Measurements from ENCODE around the gene TNFAIP8L2. TPM values are rescaled to one million over a fixed set of nuclear protein-coding genes. Genes with fewer than 3 reads are reported as not detected.

Gene TNFAIP8L2
- total RNA-seq (2022) (not detected in 2 replicates), Bru-seq, nascent RNA (not detected), BruChase-seq, experiment 1, labeled RNA remaining after a 6-hour chase (not detected), BruChase-seq, experiment 2, labeled RNA remaining after a 2-hour chase (not detected)
- long read RNA-seq, result 0 reads

DNA sequence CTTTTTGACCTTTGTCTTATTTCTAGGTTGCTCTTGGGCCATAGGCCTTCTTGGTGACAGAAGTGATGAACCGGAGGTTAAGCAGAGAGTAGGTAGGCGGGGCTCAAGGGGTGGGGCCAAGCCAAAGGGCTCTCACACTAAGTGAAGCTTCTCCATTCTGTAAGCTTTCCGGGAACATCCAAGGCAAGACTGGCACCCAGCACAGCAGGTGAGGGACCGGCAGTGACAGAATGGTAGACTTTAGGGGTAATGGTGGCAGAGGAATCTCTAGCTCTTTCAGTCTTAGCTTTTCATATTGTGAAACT, at the start of gene TNFAIP8L2:
Gene TNFAIP8L2, plus strand, starts transcription at position 135 of the 305 bp plus-strand sequence. CDS start 2,049 bp downstream, outside the sequence.
- CTCF ChIA-PET, result interaction anchor here (1.7 kb wide), 1 partner anchor 57 kb away, joined by 27 read pairs; no protein-coding TSS in a partner anchor
- no peaks in the 10 kb centered on the region for H3K36me3 Mint-ChIP-seq (ENCODE audit: insufficient read depth, unreplicated experiment)
- no peak within 1 kb of the TSS for H3K4me3 Mint-ChIP-seq (ENCODE audit: low read depth, unreplicated experiment)
- no peaks in the 10 kb centered on the region for H3K9me3 Mint-ChIP-seq (ENCODE audit: low read depth, unreplicated experiment)
- TF ChIP-seq, protein P1, sequence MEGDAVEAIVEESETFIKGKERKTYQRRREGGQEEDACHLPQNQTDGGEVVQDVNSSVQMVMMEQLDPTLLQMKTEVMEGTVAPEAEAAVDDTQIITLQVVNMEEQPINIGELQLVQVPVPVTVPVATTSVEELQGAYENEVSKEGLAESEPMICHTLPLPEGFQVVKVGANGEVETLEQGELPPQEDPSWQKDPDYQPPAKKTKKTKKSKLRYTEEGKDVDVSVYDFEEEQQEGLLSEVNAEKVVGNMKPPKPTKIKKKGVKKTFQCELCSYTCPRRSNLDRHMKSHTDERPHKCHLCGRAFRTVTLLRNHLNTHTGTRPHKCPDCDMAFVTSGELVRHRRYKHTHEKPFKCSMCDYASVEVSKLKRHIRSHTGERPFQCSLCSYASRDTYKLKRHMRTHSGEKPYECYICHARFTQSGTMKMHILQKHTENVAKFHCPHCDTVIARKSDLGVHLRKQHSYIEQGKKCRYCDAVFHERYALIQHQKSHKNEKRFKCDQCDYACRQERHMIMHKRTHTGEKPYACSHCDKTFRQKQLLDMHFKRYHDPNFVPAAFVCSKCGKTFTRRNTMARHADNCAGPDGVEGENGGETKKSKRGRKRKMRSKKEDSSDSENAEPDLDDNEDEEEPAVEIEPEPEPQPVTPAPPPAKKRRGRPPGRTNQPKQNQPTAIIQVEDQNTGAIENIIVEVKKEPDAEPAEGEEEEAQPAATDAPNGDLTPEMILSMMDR (IDR thresholded peaks at IDR 0.05; ENCODE audit: unreplicated experiment), result no peak
- no peak within 1 kb of the TSS for H3K27ac Mint-ChIP-seq (ENCODE audit: unreplicated experiment)
- DNase-seq, result no peak
- no peaks in the 10 kb centered on the region for H3K4me1 Mint-ChIP-seq (ENCODE audit: low read depth, unreplicated experiment)
- no peaks in the 10 kb centered on the region for H3K27me3 Mint-ChIP-seq (ENCODE audit: unreplicated experiment)
- intact Hi-C loops (cut with micrococcal nuclease; ENCODE audit: unreplicated experiment), result loop anchor here (1.0 to 2.0 kb wide), 2 partner anchors 57 to 132 kb away; no protein-coding TSS in a partner anchor
- BruUV-seq (replicated peaks), result no TSS peak

DNA sequence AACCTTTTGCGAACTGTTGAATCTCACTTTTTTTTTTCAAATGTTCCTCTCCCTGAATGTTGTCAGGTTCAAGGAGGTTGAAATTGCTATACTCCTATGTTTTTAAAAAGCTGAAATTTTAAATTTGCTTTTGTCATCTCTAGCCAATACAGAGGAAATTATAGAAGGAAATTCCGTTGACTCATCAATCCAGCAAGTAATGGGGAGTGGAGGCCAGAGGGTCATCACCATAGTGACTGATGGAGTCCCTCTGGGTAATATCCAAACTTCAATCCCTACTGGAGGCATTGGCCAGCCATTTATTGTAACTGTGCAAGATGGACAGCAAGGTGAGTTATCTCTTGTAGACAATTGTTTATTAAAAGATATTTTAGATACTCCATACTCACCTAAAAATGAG, 49.6 kb upstream of the TNFAIP8L2 start:
- Mint-ChIP-seq H3K9me3 (ENCODE audit: low read depth, unreplicated experiment) (no peaks in the 10 kb centered on the region), H3K4me1 (ENCODE audit: low read depth, unreplicated experiment) (no peaks in the 10 kb centered on the region), H3K4me3 (ENCODE audit: low read depth, unreplicated experiment) (no peak overlapping the region), H3K27me3 (ENCODE audit: unreplicated experiment) (no peaks in the 10 kb centered on the region), H3K27ac (ENCODE audit: unreplicated experiment) (no peak overlapping the region), H3K36me3 (ENCODE audit: insufficient read depth, unreplicated experiment) (peaks cover 7% of the 10 kb centered on the region)
- BruUV-seq (replicated peaks), result no TSS peak
- DNase-seq, result no peak
- CTCF ChIA-PET, result interaction anchor here (0.6 kb wide), 1 partner anchor 24 kb away, joined by 3 read pairs; no protein-coding TSS in a partner anchor
- intact Hi-C loops (cut with micrococcal nuclease; ENCODE audit: unreplicated experiment), result no loop called here
- TF ChIP-seq, protein P1 (IDR thresholded peaks at IDR 0.05; ENCODE audit: unreplicated experiment), result no peak

DNA sequence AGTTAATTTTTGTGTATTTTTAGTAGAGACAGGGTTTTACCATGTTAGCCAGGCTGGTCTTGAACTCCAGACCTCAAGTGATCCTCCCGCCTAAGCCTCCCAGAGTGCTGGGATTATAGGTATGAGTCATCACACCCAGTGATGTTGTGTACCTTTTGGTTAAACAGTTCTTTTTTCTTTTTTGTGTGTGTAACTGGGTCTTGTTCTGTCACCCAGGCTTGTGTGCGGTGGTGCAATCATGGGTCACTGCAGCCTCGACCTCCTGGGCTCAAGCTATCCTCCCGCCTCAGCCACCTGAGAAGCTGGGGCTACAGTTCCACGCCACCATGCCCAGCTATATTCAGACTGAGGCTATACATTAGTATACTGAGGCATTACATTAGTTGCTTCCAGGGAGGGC, 48.1 kb upstream of the TNFAIP8L2 start:
- TF ChIP-seq, protein P1 (IDR thresholded peaks at IDR 0.05; ENCODE audit: unreplicated experiment), result no peak
- H3K27me3 Mint-ChIP-seq (ENCODE audit: unreplicated experiment), result no peaks in the 10 kb centered on the region
- H3K4me1 Mint-ChIP-seq (ENCODE audit: low read depth, unreplicated experiment), result no peaks in the 10 kb centered on the region
- CTCF ChIA-PET, result no interaction called here
- no peaks in the 10 kb centered on the region for H3K9me3 Mint-ChIP-seq (ENCODE audit: low read depth, unreplicated experiment)
- H3K27ac Mint-ChIP-seq (ENCODE audit: unreplicated experiment), result no peak overlapping the region
- peaks cover 7% of the 10 kb centered on the region for H3K36me3 Mint-ChIP-seq (ENCODE audit: insufficient read depth, unreplicated experiment)
- DNase-seq, result no peak
- no peak overlapping the region for H3K4me3 Mint-ChIP-seq (ENCODE audit: low read depth, unreplicated experiment)
- no TSS peak for BruUV-seq (replicated peaks)
- intact Hi-C loops (cut with micrococcal nuclease; ENCODE audit: unreplicated experiment), result no loop called here

DNA sequence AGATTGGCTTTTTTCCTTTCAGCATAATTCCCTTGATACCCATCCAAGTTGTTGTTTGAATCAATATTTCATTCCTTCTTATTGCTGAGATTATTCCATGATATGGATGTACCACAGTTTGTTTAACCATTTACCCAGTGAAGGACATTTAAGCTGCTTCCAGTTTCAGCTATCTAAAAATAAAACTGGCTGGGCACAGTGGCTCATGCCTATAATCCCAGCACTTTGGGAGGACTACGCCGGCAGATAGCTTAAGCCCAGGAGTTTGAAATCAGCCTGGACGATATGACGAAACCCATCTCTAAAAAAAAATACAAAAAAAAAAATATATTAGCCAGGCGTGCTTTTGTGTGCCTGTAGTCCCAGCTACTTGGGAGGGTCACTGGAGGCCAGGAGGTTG, 42.6 kb upstream of the TNFAIP8L2 start:
- BruUV-seq (replicated peaks), result no TSS peak
- CTCF ChIA-PET, result interaction anchor here (0.7 kb wide), 1 partner anchor 627 kb away, joined by 3 read pairs; no protein-coding TSS in a partner anchor
- TF ChIP-seq, protein P1 (IDR thresholded peaks at IDR 0.05; ENCODE audit: unreplicated experiment), result no peak
- Mint-ChIP-seq H3K9me3 (ENCODE audit: low read depth, unreplicated experiment) (no peaks in the 10 kb centered on the region), H3K36me3 (ENCODE audit: insufficient read depth, unreplicated experiment) (peaks cover 3% of the 10 kb centered on the region), H3K4me1 (ENCODE audit: low read depth, unreplicated experiment) (no peaks in the 10 kb centered on the region), H3K27me3 (ENCODE audit: unreplicated experiment) (no peaks in the 10 kb centered on the region), H3K4me3 (ENCODE audit: low read depth, unreplicated experiment) (no peak overlapping the region), H3K27ac (ENCODE audit: unreplicated experiment) (no peak overlapping the region)
- DNase-seq, result no peak
- intact Hi-C loops (cut with micrococcal nuclease; ENCODE audit: unreplicated experiment), result no loop called here

Measured in Calu3 (cell line).